Lower lobe of right lung (tissue), 2 donors: ENCODE measurements around the gene PDE11A. TPM values are rescaled to one million over a fixed set of nuclear protein-coding genes. Genes with fewer than 3 reads are reported as not detected.

Experiments
- ATAC-seq, 2 donors: fragments of 200-7000 bp; cut with Tn5 transposase; one replicate each; pipeline ENCODE4 v1.9.1; 2020 to 2022; ENCODE audit warnings: mild to moderate bottlenecking in 2 of 2, moderate library complexity in 2 of 2
- DNase-seq: peaks from one replicate; pipeline ENCODE4 v3.0.0-alpha.2; 2020
- H3K27ac ChIP-seq: fragments of 200-600 bp; one replicate; pipeline ENCODE4 v1.8.0; 2022
- H3K27me3 ChIP-seq: fragments of 200-600 bp; one replicate; pipeline ENCODE4 v1.8.0; 2022; ENCODE audit warnings: low read depth
- H3K36me3 ChIP-seq: fragments of 200-600 bp; one replicate; pipeline ENCODE4 v1.8.0; 2022; ENCODE audit warnings: mild to moderate bottlenecking
- H3K4me1 ChIP-seq: fragments of 200-600 bp; one replicate; pipeline ENCODE4 v1.8.0; 2022
- H3K4me3 ChIP-seq: fragments of 200-600 bp; one replicate; pipeline ENCODE4 v1.8.0; 2022; ENCODE audit warnings: mild to moderate bottlenecking
- H3K9me3 ChIP-seq: fragments of 200-600 bp; one replicate; pipeline ENCODE4 v1.8.0; 2022
- intact Hi-C: fragments of 100-400 bp; cut with DNase I; formaldehyde crosslinking; loops from one replicate; pipeline ENCODE4 v1.11.0; 2022
- total RNA-seq: library from RNA; stranded (reverse); fragmentation: NEBNext Ultra II Directional; extraction: Animal tissue kit (Norgen Biotek cat#: 25700); gene quantifications from one replicate; pipeline ENCODE4 v1.2.1, GENCODE V29; 2021
- TF ChIP-seq, protein P1 (sequence below): fragments of 200-600 bp; IDR thresholded peaks from one replicate; pipeline ENCODE4 v1.8.0; 2022; ENCODE audit warnings: antibody characterized with exemption, mild to moderate bottlenecking
- donor health status: DM: no; HTN: yes; CAD: no; lungs with severe emphysema.

PDE11A gene
- total RNA-seq, 1 donor from 2014 or later, result 0.27 TPM

- TF ChIP-seq, protein P1, sequence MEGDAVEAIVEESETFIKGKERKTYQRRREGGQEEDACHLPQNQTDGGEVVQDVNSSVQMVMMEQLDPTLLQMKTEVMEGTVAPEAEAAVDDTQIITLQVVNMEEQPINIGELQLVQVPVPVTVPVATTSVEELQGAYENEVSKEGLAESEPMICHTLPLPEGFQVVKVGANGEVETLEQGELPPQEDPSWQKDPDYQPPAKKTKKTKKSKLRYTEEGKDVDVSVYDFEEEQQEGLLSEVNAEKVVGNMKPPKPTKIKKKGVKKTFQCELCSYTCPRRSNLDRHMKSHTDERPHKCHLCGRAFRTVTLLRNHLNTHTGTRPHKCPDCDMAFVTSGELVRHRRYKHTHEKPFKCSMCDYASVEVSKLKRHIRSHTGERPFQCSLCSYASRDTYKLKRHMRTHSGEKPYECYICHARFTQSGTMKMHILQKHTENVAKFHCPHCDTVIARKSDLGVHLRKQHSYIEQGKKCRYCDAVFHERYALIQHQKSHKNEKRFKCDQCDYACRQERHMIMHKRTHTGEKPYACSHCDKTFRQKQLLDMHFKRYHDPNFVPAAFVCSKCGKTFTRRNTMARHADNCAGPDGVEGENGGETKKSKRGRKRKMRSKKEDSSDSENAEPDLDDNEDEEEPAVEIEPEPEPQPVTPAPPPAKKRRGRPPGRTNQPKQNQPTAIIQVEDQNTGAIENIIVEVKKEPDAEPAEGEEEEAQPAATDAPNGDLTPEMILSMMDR, result no peak
- DNase-seq, result no peak
- Histone ChIP-seq H3K27ac (no peak overlapping the region), H3K4me3 (no peak overlapping the region), H3K36me3 (no peaks in the 10 kb centered on the region), H3K9me3 (no peaks in the 10 kb centered on the region), H3K4me1 (no peaks in the 10 kb centered on the region), H3K27me3 (no peaks in the 10 kb centered on the region)
- no peak for ATAC-seq
- intact Hi-C loops, result no loop called here
These were observed 431.2 kb downstream of the PDE11A start for GRCh38 chr2:177641331-177641730.

DNA sequence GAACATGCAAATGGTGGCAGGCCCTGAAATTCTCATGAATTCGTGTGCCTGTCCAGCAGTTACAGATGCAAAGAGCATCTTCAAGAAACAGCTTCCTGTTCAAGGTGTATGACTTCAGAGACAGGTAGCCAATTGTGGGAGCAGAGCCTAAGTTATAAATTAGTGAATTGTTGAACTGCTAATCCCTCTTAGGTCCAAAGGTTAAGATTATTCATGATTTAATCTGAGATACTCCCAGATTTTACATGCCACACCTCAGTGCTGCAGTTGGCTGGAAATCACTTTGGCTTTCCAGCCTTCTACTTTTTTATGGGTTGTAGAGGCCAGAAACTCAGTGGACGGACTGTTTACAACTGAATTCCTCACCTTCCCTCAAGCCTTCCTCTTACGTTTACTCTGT is 432.2 kb downstream of the PDE11A start:
- no peak overlapping the region for H3K4me3 ChIP-seq
- intact Hi-C loops, result no loop called here
- no peaks in the 10 kb centered on the region for H3K36me3 ChIP-seq
- H3K9me3 ChIP-seq, result no peaks in the 10 kb centered on the region
- ATAC-seq (no peak), DNase-seq (no peak)
- no peak overlapping the region for H3K27ac ChIP-seq
- TF ChIP-seq, protein P1, result no peak
- no peaks in the 10 kb centered on the region for H3K27me3 ChIP-seq
- no peaks in the 10 kb centered on the region for H3K4me1 ChIP-seq

GRCh38 chr2:177639262-177639914 is 433.2 kb downstream of the PDE11A start:
- intact Hi-C loops, result no loop called here
- Histone ChIP-seq H3K27ac (no peak overlapping the region), H3K27me3 (no peaks in the 10 kb centered on the region), H3K36me3 (no peaks in the 10 kb centered on the region), H3K9me3 (no peaks in the 10 kb centered on the region), H3K4me1 (no peaks in the 10 kb centered on the region), H3K4me3 (no peak overlapping the region)
- DNase-seq, result no peak
- TF ChIP-seq, protein P1, result no peak
- no peak for ATAC-seq

- no peak for ATAC-seq
- no peak overlapping the region for H3K4me3 ChIP-seq
- intact Hi-C loops, result no loop called here
- no peaks in the 10 kb centered on the region for H3K4me1 ChIP-seq
- TF ChIP-seq, protein P1, result no peak
- no peaks in the 10 kb centered on the region for H3K9me3 ChIP-seq
- no peaks in the 10 kb centered on the region for H3K27me3 ChIP-seq
- no peaks in the 10 kb centered on the region for H3K36me3 ChIP-seq
- no peak for DNase-seq
- no peak overlapping the region for H3K27ac ChIP-seq
These were observed 434.1 kb downstream of the PDE11A start for GRCh38 chr2:177638507-177638906.

- no peak for DNase-seq
- no peaks in the 10 kb centered on the region for H3K27me3 ChIP-seq
- no peak overlapping the region for H3K27ac ChIP-seq
- H3K36me3 ChIP-seq, result no peaks in the 10 kb centered on the region
- H3K4me3 ChIP-seq, result no peak overlapping the region
- H3K9me3 ChIP-seq, result no peaks in the 10 kb centered on the region
- no peaks in the 10 kb centered on the region for H3K4me1 ChIP-seq
- intact Hi-C loops, result no loop called here
- TF ChIP-seq, protein P1, result no peak
- no peak for ATAC-seq
These were observed 435.9 kb downstream of the PDE11A start for GRCh38 chr2:177636672-177637071.
